GM15510 (cell line): ENCODE measurements around the gene HIVEP2.

Experiments
- POLR2A ChIP-seq: IDR thresholded peaks from 3 replicates; pipeline ENCODE4 v1.6.1; 2011; ENCODE audit warnings: borderline replicate concordance; ENCODE audit not compliant: insufficient read length; ENCODE audit errors: extremely low read depth

The HIVEP2 gene

GRCh38 chr6:142947714-142948480 is 2.9 kb upstream of the HIVEP2 start:
- TF ChIP-seq POLR2A: no peak

- peak; percentile 70 for TF ChIP-seq POLR2A
Observed at GRCh38 chr6:142946924-142947713, 2.1 kb upstream of the HIVEP2 start.

GRCh38 chr6:142946181-142946923 is 1.4 kb upstream of the HIVEP2 start:
- peak; percentile 27 for TF ChIP-seq POLR2A

DNA sequence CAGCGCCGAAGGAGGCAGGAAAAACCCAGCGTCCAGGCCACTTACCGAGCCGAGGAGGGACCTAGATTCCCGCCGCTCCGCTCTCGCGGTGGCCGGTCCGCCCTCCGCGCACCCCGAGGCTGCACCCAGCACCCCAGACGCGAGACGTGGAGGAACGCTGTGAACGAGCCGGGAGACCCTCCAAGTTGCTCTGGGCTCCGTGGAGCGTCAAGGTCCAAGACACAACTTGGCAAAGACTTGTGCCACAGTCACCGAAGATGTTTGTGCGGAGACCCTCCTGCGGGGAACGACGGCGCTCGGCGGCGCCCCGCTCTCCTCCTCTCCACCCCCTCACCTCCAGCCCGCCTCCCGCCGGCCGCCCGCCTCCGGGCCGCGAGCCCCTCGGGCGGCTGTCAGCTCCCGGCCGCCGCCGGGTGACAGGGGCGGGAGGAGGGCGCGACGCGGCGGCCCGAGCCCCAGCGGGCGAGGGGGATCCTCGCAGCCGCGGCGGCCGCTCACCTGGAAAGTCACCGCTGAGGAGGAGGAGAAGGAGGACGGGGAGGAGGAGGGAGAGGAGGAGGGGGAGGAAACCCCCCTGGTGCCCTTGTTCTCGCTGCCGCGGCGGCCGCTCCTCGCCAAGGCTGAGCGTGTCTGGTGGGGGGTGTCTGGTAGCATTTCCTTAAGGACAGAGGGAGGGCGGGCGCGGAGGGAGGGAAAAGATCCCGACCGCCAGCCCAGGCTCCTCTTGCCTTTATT is 637 bp upstream of the HIVEP2 start:
- peak; percentile 31 for TF ChIP-seq POLR2A

- TF ChIP-seq POLR2A: peak; percentile 87
Observed at GRCh38 chr6:142944124-142945048, 590 bp downstream of the HIVEP2 start.

GRCh38 chr6:142943711-142944123 is 1.3 kb downstream of the HIVEP2 start:
- no peak for TF ChIP-seq POLR2A

- TF ChIP-seq POLR2A: no peak
Observed at GRCh38 chr6:142942805-142943227, 2.2 kb downstream of the HIVEP2 start.

- no peak for TF ChIP-seq POLR2A
Observed at GRCh38 chr6:142942238-142942637, 2.7 kb downstream of the HIVEP2 start.

GRCh38 chr6:142941018-142941417 is 4.0 kb downstream of the HIVEP2 start:
- TF ChIP-seq POLR2A: no peak

DNA sequence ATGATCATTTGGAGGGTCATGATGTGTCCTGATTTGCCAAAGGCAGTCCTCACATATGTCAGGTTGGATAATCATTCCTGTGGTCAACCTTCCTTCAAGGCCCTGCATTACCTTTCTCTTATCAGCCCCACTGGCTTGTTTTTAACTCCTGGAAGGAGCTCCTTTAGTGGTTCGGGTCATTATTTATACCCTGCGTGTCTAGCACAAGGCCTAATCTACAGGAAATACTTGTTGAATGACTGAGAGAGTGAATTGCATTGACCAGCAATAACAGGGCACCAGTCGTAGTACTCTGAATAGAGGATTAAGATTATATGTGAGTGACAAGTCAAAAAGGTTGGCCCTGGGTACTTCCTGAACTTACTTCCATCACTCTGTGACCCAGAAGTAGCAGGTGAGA is 4.5 kb downstream of the HIVEP2 start:
- no peak for TF ChIP-seq POLR2A

GRCh38 chr6:142938510-142938909 is 6.5 kb downstream of the HIVEP2 start:
- no peak for TF ChIP-seq POLR2A

- TF ChIP-seq POLR2A: no peak
Observed at GRCh38 chr6:142937986-142938385, 7.0 kb downstream of the HIVEP2 start.
